Activated CD4-positive, CD25-positive, alpha-beta regulatory T cell treated with anti-CD3 and anti-CD28 coated beads, Interleukin-2, amount 50 U/mL, for 24 hours (primary cell): ENCODE measurements around the gene MED13L.

Source experiments
- ATAC-seq, 2 donors: fragments of 150-1000 bp; cut with Tn5 transposase; one replicate each; pipeline ENCODE4 v1.10.0; 2021; ENCODE audit warnings: mild to moderate bottlenecking in 1 of 2, moderate library complexity in 1 of 2

The MED13L gene

GRCh38 chr12:115960868-115961802 lies 316.4 kb downstream of the MED13L start:
- ATAC-seq, result no peak

- ATAC-seq, result no peak
Observed at GRCh38 chr12:115957686-115958290, 319.7 kb downstream of the MED13L start.

- ATAC-seq, result no peak
Observed at GRCh38 chr12:115956659-115957058, 320.8 kb downstream of the MED13L start.

- no peak for ATAC-seq
Observed at GRCh38 chr12:115956236-115956635, 321.3 kb downstream of the MED13L start.

- no peak for ATAC-seq
Observed at GRCh38 chr12:115953450-115953849, 324.0 kb downstream of the MED13L start.

- ATAC-seq, result no peak
Observed at GRCh38 chr12:115953031-115953430, 324.5 kb downstream of the MED13L start.

- no peak for ATAC-seq
Observed at GRCh38 chr12:115950959-115951358, 326.5 kb downstream of the MED13L start.

GRCh38 chr12:115949675-115950074 lies 327.8 kb downstream of the MED13L start:
- no peak for ATAC-seq

GRCh38 chr12:115947696-115948062 lies 329.8 kb downstream of the MED13L start:
- ATAC-seq, result no peak

- ATAC-seq, result no peak
Observed at GRCh38 chr12:115946867-115947695, 330.4 kb downstream of the MED13L start.

- ATAC-seq, result no peak
Observed at GRCh38 chr12:115946092-115946491, 331.4 kb downstream of the MED13L start.

GRCh38 chr12:115945491-115945885 lies 332.0 kb downstream of the MED13L start:
- ATAC-seq, result no peak

GRCh38 chr12:115944837-115945490 lies 332.5 kb downstream of the MED13L start:
- no peak for ATAC-seq

- no peak for ATAC-seq
Observed at GRCh38 chr12:115944392-115944742, 333.1 kb downstream of the MED13L start.

GRCh38 chr12:115943630-115944391 lies 333.7 kb downstream of the MED13L start:
- no peak for ATAC-seq

- no peak for ATAC-seq
Observed at GRCh38 chr12:115943310-115943629, 334.2 kb downstream of the MED13L start.

GRCh38 chr12:115942346-115942745 lies 335.1 kb downstream of the MED13L start:
- no peak for ATAC-seq

GRCh38 chr12:115941362-115941761 lies 336.1 kb downstream of the MED13L start:
- no peak for ATAC-seq

- no peak for ATAC-seq
Observed at GRCh38 chr12:115938794-115939377, 338.6 kb downstream of the MED13L start.

GRCh38 chr12:115936997-115937916 lies 340.2 kb downstream of the MED13L start:
- ATAC-seq, result no peak

- ATAC-seq, result no peak
Observed at GRCh38 chr12:115934877-115935276, 342.6 kb downstream of the MED13L start.
